NB4 (cell line): Measurements from ENCODE around the gene LRRC27.

Experiments
- MAX ChIP-seq: IDR thresholded peaks from 2 replicates; pipeline ENCODE4 v1.6.1; 2011; ENCODE audit warnings: low read depth, low read length
- POLR2A ChIP-seq: IDR thresholded peaks from 2 replicates; pipeline ENCODE4 v1.6.1; 2011; ENCODE audit warnings: mild to moderate bottlenecking; ENCODE audit not compliant: insufficient read length; ENCODE audit errors: extremely low read depth
- TF ChIP-seq, protein P1 (sequence below): IDR thresholded peaks from one replicate; pipeline ENCODE4 v1.5.1; 2012; ENCODE audit warnings: low read depth, low read length

DNA sequence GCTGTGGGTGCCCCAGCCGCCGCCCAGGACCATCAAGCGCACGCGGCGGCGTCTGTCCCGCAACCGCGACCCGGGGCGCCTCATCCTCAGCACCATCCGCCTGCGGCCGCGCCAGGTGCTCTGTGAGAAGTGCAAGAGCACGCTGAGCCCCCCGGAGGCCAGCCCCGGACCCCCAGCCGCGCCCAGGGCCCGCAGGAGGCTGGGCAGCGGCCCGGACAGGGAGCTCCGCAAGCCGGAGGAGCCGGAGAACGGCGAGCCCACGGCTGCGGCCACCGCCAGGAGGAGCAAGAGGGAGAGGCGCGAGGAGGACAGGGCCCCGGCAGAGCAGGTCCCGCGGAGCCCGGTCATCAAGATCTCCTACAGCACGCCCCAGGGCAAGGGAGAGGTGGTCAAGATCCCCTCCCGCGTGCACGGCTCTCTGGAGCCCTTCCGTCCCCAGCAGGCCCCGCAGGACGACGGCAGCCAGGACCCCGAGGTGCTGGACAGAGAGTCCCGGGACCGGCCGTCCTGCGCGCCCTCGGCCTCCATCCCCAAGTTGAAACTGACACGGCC, 73.0 kb downstream of the LRRC27 start:
- TF ChIP-seq, protein P1, sequence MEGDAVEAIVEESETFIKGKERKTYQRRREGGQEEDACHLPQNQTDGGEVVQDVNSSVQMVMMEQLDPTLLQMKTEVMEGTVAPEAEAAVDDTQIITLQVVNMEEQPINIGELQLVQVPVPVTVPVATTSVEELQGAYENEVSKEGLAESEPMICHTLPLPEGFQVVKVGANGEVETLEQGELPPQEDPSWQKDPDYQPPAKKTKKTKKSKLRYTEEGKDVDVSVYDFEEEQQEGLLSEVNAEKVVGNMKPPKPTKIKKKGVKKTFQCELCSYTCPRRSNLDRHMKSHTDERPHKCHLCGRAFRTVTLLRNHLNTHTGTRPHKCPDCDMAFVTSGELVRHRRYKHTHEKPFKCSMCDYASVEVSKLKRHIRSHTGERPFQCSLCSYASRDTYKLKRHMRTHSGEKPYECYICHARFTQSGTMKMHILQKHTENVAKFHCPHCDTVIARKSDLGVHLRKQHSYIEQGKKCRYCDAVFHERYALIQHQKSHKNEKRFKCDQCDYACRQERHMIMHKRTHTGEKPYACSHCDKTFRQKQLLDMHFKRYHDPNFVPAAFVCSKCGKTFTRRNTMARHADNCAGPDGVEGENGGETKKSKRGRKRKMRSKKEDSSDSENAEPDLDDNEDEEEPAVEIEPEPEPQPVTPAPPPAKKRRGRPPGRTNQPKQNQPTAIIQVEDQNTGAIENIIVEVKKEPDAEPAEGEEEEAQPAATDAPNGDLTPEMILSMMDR = no peak
- TF ChIP-seq MAX (no peak), POLR2A (no peak)
